GM04503 (cell line): ENCODE measurements around the gene TMEM145.
"Not testable (repeated sequence)": the region's sequence is repeated elsewhere in the genome, so short reads cannot be mapped to it uniquely, and the experiment has no call there.

Experiments used
- DNase-seq: peaks from one replicate; pipeline ENCODE4 v3.0.0-alpha.2; 2012; ENCODE audit warnings: low read depth

TMEM145 gene

DNA sequence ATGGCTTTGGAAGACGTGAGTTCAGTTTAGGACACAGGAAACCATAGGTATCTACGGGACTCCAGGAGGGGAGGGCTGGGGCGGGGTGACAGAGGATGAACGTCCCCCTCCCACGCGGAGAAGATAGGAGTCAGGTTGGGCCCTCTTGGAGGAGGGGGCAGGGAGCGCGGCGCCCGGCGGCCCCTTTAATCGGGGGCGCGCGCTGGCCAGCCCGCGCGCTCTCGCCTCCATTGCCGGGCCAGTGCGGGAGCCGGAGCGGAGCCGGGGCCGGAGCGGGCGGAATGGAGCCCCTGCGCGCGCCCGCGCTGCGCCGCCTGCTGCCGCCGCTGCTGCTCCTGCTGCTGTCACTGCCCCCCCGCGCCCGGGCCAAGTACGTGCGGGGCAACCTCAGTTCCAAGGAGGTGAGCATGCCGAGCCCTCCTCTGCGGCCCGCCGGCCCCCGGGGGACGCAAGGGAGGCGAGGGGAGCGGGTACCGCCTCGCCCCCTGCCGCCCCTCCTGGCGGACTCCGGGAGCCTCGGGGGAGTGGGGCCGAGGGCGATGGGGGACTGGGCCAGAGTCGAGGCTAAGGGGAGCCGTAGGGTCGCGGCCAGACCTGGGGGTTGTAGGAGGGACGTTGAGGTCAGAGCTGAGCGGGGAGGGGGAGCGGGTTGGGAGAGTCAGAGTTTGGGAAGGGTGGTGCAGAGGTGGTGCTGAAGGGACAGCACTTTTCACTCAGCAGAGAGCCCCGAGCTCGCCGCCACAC, at the start of gene TMEM145:
TMEM145 (plus strand) TSS at position 214 of the 744 bp plus-strand sequence; CDS start at position 282, 68 bp downstream.
- DNase-seq: no peak

DNA sequence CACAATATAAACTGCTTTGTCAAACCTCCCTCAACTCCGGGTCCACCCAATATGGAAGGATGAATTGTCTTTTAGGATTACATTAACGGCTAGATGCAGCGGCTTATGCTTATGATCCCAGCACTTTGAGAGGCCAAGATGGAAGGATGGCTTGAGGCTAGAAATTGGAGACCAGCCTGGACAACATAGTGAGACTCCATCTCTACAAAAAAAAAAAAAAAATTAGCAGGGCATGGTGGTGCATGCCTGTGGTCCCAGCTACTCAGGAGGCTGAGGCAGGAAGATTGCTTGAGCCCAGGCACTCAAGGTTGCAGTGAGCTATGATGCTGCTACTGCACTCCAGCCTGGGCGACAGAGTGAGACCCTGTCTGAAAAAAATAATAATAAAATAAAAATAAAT, 47.0 kb upstream of the TMEM145 start:
- not testable (repeated sequence) for DNase-seq

DNA sequence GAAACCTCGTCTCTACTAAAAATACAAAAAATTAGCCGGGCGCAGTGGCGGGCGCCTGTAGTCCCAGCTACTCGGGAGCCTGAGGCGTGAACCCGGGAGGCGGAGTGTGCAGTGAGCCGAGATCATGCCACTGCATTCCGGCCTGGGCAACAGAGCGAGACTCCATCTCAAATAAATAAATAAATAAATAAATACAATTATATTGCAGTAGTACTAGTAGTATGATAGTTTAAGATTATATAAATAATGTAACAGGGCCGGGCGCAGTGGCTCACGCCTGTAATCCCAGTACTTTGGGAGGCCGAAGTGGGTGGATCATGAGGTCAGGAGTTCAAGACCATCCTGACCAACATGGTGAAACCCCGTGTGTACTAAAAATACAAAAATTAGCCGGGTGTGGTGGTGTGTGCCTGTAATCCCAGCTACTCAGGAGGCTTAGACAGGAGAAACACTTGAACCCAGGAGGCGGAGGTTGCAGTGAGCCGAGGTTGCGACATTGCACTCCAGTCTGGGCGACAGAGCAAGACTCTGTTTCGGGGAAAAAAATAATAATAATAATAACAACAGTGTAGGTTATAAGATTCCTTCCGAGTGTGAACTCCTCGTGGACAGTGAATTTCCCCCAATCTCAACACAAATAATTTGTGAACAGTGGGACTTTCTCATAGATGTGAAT, 46.0 kb upstream of the TMEM145 start:
- DNase-seq: not testable (repeated sequence)

DNA sequence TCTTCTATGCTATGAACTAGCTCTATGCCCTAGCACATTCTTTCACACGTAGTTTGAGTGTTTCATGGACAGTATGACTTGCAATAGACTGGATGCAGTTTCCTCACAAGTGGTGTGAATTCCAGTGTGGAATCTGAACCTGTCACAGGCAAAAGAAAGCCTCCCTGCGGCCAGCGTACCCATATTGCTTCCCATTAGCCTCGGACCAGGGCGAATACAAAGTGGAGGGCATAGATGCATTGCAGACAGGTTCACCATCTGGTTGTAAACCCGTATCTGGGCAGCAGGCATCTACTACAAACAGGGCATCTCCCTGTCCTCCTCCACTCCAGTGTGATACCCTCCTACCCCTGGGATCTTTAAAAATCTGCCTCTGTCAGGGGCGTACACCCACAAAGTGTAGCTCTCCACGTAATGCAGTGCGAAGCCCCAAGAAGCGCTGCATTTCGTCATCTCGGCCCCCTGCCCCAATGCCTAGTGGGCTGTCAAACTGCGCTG, 45.4 kb upstream of the TMEM145 start:
- no peak for DNase-seq

DNA sequence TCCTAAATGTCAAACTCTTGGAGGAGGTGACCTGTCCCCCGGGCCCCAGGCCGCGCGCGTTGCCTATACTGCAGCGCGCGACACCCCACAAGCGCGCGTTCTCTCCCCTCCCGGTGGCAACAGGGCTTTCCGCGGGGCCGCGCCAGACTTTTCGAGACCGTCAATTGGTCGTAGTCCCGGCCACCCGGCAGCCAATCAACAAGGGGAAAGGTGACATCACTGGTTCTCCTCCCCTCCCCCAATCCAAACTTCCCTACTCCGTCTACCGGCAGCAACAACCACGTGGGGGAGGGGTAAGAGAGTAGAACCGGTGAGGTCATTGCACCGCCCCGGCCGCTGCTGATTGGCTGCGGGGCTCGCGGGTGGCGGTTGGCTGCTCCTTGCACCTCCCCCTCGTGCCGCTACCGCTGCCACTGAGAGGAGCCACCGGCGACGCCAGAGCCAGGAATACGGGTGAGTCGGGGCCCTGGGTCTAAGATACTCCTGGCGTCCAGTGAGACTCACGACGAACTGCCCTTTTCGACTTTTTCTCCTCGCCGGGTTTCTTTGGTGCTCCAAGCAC, 44.9 kb upstream of the TMEM145 start:
- DNase-seq: peak; percentile 94

DNA sequence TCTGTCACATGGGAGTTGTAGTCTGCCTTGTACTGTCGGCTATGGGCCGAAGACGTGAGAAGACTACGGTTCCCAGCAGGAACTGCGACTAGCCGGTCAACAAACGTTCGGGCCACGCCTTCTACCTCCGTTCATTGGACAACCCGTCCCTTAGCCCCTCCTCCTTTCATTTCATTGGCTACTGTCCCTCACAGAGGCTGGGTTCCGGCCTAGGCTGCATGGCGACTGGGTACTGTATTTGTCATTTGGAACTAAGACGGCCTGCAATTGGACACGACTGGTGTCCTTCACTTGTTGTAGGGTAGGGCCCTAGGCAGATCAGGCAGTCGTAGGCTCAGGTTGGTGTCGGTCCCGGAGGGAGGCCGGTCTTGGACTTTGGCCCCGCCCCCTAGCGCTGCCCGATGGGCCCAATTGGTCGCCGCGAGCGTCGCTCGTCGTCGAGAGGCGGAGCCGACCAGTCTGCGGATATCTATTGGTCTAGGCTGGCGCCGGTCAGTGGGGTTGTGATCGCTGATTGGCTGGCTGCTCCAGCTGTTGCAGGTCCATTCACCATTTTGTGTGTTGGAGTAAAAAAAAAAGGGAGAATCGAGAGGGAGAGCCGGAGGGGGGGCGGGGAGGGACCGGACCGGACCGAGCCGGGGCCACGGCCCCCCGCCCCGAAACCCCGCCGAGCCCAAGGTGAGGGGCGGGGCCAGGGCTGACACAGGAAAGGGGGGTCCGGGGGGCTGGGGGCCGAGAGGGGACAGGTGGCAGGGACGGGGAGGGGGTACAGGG, 44.2 kb upstream of the TMEM145 start, which contains the start of gene CIC:
CIC (plus strand) TSS at position 549 of the 774 bp plus-strand sequence. CDS start 2,532 bp downstream, outside the sequence.
- DNase-seq: peak; percentile 100

DNA sequence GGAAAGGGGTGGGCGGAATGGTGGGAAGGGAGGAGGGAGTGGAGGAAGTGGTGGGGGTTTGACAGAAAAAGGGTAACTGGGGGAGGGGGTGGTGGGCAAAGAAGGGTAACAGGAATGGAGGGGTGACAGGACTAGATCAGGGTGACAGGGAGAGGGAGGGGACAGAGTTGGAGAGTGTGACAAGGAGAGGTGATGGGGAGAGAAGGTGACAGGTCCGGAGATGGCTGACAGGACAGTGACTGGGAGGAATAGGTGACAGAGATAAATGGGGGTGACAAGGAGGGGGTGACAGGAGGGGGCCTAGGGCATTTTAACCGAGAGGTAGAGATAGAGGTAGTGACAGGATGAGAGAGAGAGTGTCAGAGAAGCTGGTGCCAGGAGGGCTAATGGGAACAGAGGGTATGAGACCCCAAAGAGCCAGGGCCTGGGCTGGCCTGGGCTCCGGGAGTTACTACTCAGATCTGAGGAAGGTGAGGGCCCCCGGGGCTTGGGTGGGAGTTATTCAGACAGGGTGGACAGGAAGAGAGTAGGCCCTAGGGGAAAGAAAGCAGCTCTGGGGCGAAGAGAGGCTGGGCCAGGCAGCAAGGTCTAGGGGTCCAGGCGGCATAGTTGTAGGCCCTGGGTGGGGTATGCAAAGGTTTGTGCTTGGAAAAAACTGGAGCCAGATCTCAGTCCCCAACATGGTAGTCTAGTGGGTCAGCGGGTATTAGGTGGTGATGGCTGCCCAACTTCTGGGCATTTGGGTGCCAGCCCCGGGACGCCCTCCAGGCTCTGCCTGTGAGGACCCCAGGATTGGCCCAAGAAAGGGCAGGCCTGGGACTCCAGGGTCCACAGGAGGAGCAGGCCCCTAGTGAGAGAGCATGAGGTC, 43.4 kb upstream of the TMEM145 start:
- no peak for DNase-seq

DNA sequence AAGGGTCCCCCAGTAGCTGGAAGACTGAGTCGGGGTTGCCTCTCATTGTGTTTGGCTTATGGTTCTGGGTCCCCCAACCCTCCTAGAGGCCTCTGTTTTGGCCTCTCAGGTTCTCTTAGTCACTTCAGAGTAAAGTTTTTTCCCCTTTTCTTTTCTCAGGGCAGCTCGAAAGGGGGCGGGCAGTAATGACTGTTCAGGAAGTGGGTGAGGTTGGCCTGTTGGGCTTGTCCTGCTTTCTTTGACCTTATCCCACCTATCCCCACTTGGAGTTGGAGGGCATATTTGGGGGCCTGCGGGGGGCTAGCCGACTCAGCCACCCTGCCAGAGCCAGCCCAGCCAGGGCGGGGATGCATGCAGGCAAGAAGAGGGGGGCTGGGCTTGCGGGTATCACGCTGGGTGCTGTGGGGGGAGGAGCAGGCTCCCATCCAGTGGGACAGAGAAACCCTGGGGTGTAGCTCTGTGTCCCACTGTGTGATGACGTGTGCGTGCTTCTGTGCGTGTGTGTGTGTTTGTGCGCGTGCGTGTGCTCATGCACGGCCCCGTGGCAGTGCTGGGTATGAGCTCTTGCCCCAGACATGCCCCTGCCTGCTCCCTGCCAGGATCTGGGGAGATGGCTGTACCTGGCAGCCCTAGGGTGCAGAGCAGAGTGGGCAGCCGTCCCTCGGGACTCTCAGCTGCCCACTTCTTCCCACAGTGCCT, 42.6 kb upstream of the TMEM145 start:
- peak; percentile 70 for DNase-seq

DNA sequence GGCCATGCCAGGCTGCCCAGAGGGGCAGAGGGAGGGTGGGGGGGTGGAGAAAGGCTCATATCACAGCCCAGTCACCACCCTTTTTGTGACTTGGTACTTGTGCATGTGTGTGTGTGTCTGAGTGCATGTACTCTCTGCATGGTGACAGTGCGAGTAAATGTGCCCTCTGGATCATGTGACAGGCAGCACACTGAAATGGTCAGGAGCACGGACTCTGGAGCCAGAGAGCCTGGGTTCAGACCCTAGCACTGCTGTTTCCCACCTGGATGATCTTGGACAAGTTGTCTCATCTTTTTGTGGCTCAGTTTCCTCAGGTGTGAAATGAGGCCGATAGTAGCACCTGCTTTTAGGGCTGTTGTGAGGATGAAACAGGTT, 42.1 kb upstream of the TMEM145 start:
- no peak for DNase-seq

DNA sequence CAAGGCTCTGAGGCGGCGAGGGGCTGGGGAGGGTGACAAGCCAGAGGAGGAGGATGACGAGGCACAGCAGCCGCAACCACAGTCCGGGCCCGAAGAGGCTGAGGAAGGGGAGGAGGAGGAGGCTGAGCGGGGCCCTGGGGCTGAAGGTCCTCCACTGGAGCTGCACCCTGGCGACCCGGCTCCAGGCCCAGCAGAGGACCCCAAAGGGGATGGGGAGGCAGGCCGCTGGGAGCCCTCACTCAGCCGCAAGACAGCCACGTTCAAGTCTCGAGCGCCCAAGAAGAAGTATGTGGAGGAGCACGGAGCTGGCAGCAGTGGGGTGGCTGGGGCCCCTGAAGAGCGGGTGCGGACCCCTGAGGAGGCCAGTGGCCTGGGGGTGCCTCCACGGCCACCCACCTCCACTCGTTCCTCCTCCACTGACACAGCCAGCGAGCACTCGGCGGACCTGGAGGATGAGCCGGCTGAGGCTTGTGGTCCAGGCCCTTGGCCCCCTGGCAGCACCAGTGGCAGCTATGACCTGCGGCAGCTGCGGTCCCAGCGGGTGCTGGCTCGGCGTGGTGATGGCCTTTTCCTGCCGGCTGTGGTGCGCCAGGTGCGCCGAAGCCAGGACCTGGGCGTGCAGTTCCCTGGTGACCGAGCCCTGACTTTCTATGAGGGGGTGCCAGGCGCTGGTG, 41.1 kb upstream of the TMEM145 start:
- no peak for DNase-seq

DNA sequence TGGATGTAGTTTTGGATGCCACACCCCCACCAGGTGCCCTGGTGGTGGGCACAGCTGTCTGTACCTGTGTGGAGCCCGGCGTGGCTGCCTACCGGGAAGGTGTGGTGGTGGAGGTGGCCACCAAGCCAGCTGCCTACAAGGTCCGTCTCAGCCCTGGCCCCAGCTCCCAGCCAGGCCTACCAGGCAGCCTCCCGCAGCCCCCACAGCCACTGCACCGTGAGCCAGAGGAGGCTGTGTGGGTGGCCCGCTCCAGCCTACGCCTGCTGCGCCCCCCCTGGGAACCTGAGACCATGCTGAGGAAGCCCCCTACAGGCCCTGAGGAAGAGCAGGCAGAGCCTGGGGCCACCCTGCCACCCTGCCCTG, 40.6 kb upstream of the TMEM145 start:
- no peak for DNase-seq

DNA sequence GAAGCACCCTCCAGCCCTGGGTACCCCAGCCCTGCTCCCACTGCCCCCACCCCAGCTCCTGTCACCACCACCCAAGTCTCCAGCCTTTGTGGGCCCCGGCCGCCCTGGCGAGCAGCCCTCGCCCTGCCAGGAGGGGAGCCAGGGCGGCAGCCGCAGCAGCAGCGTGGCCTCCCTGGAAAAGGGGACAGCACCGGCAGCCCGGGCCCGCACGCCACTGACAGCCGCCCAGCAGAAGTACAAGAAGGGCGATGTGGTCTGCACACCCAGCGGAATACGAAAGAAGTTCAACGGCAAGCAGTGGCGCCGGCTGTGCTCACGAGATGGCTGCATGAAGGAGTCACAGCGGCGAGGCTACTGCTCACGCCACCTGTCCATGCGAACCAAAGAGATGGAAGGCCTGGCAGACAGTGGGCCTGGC, 40.1 kb upstream of the TMEM145 start:
- no peak for DNase-seq

DNA sequence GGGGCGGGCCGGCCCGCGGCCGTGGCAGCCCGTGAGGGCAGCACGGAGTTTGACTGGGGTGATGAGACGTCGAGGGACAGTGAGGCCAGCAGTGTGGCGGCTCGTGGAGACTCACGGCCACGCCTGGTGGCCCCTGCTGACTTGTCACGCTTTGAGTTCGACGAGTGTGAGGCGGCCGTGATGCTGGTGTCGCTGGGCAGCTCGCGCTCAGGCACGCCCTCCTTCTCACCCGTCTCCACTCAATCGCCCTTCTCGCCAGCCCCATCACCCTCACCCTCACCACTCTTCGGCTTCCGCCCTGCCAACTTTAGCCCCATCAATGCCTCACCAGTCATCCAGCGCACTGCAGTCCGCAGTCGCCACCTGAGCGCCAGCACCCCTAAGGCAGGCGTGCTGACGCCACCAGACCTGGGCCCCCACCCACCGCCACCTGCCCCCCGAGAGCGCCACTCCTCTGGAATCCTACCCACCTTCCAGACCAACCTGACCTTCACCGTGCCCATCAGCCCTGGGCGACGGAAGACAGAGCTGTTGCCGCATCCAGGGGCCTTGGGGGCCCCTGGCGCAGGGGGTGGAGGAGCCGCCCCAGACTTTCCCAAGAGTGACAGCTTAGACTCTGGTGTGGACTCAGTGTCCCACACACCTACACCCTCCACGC, 39.6 kb upstream of the TMEM145 start:
- no peak for DNase-seq

DNA sequence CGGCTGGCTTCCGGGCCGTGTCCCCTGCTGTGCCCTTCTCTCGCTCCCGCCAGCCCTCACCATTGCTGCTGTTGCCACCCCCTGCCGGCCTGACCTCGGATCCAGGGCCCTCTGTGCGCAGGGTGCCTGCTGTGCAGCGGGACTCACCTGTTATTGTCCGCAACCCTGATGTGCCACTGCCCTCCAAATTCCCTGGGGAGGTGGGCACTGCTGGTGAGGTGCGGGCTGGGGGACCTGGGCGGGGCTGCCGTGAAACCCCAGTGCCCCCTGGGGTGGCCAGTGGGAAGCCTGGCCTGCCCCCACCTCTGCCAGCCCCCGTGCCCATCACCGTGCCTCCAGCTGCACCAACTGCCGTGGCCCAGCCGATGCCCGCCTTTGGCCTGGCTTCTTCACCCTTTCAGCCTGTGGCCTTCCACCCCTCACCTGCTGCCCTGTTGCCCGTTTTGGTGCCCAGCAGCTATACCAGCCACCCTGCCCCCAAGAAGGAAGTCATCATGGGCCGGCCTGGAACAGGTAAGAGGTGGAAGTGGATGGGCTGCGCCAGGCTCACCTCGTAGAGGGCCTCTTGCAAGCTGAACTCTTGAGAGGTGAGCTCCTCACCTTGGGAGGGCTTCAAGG, 38.9 kb upstream of the TMEM145 start:
- no peak for DNase-seq

DNA sequence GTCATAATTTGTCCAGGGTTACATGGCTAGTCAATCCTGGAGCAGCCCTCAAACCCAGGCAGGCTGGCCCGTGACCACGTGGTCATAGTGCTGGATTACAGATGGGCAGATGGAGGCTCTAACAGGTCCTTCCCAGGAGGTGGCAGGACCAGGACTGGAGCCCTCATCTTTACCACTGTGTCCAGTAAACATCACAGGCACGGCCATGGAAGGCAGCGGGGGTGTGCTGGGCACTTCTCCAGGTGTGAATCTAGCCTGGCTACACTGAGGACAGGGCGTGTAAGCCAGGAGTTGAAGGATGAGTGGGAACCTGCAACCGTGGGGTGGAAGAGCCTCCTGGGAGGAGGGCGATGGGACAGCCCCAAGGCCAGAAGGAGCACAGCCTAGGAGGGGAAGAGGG, 38.0 kb upstream of the TMEM145 start:
- DNase-seq: no peak

DNA sequence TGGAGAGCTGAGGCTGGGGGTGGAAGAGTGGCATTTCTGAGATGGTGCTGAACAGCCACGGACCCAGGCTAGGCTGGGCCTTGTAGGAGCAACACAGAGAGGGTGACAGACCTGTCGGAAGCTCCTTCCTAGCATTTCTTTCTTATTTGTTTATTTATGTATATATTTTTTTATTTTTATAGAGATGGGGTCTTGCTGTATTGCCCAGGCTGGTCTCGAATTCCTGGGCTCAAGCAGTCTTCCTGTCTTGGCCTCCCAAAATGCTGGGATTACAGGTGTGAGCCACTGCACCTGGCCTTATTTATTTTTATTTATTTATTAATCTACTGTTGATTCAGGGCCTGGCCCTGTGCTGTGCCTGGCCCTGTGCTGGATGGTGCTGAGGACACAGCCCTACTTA, 37.6 kb upstream of the TMEM145 start:
- no peak for DNase-seq

DNA sequence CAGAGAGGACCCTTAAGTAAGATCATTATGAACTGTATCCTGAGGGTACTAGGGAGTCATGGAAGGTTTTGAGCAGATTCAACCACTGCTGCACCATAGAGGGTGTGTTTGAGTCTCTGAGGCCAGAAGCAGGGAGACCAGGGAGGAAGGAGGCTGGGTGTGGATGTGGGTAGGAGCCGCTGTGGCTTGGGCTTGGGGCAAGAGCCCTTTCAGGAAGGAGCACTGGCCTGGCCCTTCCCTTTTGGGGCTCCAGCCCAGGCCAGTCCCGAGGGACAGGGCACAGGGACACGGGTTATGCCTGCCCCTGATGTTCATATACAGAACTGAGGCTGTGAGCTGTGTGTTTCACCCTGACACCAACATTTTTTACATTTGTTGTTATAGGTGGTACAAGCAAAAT, 36.8 kb upstream of the TMEM145 start:
- DNase-seq: no peak

DNA sequence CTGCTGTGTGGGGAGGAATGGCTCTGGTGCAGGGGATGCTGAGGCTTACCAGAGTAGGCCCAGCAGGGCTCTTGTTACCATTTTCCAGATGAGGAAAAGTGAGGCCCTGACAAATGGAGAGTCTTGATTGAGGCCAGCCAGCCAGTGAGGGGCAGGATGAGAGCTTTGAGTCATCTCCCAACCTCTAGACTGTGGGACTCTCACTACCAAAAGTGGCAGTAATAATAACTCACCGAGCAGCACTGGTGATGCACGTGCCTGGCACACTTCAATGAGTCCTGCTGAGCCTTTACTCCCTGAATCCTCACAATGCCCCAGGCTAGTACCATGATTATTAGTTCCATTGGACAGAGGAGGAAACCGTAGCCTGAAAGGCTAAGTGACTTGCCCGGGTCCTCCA, 36.3 kb upstream of the TMEM145 start:
- DNase-seq: no peak

DNA sequence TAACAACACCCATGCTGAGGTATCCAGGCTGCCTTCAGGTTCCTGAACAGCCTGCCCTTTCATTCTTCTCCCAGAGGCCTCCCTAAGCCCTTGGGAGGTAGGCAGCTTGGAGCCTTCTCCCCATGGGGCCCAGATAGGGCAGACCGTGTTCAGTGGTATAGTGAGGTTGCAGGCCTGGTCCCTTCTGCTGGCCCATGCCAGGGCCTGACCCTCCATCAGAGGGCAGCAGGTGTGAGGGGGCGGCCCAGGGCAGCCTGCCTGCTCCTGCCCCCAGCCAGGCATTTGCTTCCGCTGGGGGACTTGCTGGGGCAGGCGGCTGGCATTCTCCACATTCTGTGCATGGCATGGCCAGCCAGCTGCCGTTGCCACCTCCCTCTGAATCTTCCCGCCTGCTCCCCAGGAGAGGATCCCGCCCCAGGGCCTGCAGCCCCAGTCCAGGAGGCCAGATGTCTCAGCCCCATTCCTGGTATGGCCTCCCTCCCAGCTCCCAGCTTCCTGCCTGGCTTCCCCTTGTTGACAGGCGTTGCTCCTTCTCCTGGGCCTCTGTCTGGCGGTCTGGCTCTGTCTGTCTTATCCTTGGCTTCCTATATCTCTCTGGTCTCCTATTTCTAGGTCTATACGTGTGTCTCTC, 35.2 kb upstream of the TMEM145 start:
- DNase-seq: no peak
